Dermis blood vessel endothelial cell (primary cell): Measurements from ENCODE around the gene PHF10. TPM values are rescaled to one million over a fixed set of nuclear protein-coding genes. Genes with fewer than 3 reads are reported as not detected.

ENCODE experiments used
- DNase-seq: peaks from one replicate; pipeline ENCODE4 v3.0.0; 2010
- total RNA-seq: library from RNA; depleted of rRNA; stranded (reverse); fragments of >200 nt; gene quantifications from 2 replicates; pipeline ENCODE4 v1.2.3, GENCODE V29; 2014

PHF10 gene
- total RNA-seq, 1 donor from 2014 or later: 44.9 TPM

DNA sequence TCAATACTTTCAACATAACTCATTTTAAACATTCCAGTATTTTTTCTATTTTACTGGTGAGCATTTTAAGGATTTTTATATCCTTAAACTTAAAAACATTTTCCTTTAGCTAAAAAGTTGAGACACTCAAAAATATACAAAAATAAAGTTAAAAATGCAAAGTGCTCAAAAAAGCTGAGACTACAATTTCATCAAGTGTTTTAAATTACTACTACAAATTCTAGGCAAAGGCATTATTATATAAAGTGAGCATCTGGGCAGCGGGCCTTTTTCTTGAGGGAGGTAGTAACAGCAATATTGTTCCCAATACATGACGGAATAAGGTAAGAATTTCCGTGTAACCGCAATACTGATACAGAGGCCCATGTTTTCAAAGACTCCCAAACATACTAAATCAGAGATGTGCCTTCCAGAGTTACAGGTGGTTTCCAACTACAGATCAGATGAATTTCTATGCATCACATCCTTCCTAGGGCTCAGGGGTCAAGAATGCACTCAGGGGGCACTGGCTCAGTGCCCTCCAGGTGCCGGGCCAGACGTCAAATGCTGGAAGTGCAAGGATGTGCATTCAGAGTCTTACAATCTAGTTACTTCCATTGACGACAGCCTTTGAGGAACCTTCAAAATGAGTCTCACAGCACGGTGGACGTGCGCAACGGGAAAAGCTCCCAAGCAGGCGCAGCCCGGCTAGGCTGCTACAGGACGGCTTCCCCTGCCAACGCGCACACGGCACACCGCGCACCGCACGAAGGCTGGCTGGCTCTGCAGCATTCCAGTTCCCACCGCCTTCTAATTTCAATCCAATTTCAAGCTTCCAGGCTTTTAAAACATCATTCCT, 1.7 kb downstream of the PHF10 start:
- peak; percentile 92 for DNase-seq

DNA sequence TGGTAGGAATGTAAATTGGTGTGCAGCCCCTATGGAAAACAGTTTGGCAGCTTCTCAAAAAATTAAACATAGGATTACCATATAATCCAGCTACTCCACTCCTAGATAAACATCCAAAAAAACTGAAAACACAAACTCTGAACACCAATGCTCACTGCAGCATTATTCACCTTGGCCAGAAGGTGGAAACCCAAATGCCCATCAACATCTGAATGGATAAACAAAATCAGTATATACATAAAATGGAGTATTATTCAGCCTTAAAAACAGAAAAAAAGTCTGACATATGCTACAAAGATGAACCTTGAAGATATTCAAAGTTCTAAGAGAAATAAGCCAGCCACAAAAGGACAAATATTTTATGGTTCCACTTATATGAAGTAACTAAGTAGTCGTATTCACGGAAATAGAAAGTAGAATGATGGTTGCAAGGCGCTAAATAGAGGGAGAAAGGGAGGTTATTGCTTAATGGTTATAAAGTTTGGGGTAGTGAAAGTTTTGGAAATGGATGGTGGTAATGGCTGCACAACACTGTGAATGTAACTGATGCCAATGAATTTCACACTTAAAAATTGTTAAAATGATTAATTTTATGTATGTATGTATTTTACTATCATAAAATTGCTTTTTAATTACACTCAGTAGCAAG, 4.0 kb downstream of the PHF10 start:
- DNase-seq: no peak

DNA sequence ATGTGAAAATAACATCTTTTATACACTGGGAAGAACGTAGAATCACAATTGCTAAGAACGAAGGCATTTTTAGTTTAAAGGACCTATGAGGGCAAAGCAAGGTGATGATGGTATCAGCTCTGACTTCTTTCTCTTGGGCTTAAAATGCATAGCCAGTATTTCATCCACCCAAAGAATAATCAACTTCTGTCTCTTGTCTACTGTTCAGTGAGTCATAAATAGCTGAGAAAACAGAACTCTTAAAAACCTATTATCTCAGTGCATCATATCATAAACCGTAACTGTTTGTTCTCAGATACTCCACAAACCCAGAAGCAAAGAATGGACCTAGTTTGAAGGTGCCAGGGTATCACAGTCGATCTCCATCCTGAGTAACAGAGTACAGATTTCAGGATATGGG, 5.2 kb downstream of the PHF10 start:
- DNase-seq: no peak

DNA sequence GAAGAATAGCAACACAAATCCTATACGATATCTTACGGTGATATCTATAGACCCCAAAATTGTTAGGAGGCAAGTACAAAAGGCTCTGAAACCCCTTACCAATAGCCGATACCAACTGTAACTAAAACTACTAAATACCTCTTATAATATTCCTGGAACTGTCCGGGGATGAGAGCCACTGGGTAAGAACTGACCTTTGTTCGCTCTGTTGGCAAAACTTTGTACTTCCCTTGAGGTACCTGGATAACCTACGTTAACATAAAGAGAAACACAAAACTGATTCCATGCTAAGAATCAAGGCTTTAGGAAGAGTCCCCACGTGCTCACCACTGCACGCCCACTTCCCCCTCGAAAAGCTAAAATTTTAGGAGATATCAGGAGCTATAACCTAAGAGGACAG, 9.7 kb downstream of the PHF10 start:
- DNase-seq: no peak

GRCh38 chr6:169714178-169714577, 10.1 kb downstream of the PHF10 start:
- DNase-seq: no peak

- DNase-seq: no peak
Observed at GRCh38 chr6:169710009-169710408, 14.3 kb downstream of the PHF10 start.

DNA sequence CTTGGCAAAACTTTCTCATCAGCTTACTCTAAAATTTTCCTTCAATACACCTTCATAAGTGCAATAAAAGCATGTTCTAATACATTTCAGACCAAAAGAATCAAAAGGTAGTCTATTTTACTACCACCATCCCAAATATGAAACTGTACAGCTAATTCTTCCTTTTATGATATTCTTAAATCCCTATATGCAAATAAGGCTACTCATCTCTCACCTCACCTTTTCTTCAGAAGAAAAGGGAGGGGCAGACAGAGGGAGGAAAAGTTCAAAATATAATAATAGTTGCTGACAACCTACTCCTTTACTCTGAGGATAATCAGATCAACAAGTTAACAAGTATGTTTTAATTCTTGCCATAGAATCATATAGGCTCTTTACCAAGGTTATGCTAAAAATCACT, 15.0 kb downstream of the PHF10 start:
- no peak for DNase-seq

GRCh38 chr6:169707772-169708171, 16.5 kb downstream of the PHF10 start:
- no peak for DNase-seq

GRCh38 chr6:169702840-169703246, 21.5 kb downstream of the PHF10 start:
- no peak for DNase-seq

GRCh38 chr6:169701954-169702839, 22.1 kb downstream of the PHF10 start, which contains the start of the genes C6orf120 and WDR27:
C6orf120 (plus strand) TSS chr6:169702126; CDS start chr6:169702460, 334 bp downstream.
WDR27 (minus strand) TSS chr6:169702029; CDS start chr6:169689005, 13,024 bp downstream.
- peak; percentile 99 for DNase-seq

DNA sequence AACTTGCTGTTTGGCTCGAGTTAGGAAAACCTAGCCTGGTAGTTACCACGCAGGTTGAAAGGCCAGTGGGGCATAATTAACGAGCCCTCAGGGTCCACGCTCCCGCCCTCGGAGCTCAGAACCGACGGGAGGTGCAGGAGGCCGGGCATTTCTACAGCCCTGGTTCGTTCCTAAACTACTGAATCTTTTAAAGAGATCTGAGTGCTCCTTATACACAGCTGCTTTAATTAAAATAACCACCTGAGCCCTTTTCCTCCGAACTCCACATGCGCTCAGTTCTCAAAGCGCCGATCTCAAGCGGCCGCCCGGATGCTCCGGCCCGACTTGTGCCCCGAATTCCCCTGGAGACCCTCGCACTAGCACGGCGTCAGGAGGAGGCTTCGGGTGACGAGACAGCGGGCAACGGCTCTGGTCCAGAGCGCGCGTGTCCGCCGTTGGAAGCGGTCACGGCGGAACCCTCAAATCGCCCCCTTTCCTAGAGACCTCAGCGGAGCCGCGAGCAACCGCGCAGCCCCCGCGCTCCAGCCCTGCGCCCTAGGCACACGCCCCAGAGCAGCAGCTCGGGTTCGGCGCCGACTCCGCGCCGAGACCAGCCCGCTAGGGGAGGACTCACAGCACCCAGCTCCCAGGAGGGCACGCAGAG, 22.9 kb downstream of the PHF10 start:
- DNase-seq: no peak

- peak; percentile 34 for DNase-seq
Observed at GRCh38 chr6:169700296-169700695, 24.0 kb downstream of the PHF10 start.

GRCh38 chr6:169697115-169697514, 27.2 kb downstream of the PHF10 start:
- DNase-seq: peak; percentile 35

DNA sequence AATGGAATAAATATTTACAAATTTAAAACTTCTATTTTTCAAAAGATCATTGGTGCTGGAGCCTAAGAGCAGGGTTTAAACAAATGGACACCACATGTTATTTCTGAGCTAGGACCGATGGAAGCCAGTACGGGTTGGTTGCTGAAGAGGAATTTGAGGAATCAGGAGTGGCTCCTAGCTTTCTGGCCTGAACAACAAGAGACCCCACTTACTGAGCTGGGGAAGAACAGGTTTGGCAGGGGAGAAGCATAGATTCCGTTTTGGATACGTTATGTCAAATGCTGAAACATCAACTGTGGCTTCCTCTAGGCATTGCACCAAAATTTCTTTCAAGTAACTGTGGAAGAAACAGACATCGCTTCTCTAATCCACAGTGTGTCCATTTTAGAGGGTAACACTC, 29.2 kb downstream of the PHF10 start:
- DNase-seq: no peak

- DNase-seq: no peak
Observed at GRCh38 chr6:169692516-169692915, 31.8 kb downstream of the PHF10 start.

DNA sequence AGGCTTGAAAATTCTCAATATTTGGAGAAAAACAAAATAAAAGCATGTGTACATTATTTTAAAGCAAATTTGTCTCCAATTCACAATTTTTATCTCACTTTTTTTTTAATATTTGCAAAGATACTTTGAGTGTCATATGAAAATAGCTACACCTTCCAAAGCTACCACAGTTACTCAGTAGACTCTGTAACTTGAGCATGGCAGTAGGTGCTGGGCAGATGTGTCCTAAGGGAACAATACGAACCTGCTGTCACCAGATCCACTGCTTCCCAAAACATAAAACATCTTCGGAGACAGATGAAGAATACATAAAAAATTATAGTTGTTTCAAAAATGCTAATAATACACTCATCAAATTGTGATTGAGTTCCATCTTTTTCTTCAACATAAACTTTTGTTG, 33.0 kb downstream of the PHF10 start:
- DNase-seq: no peak

- no peak for DNase-seq
Observed at GRCh38 chr6:169689287-169689686, 35.0 kb downstream of the PHF10 start.

- DNase-seq: no peak
Observed at GRCh38 chr6:169685860-169686259, 38.4 kb downstream of the PHF10 start.

DNA sequence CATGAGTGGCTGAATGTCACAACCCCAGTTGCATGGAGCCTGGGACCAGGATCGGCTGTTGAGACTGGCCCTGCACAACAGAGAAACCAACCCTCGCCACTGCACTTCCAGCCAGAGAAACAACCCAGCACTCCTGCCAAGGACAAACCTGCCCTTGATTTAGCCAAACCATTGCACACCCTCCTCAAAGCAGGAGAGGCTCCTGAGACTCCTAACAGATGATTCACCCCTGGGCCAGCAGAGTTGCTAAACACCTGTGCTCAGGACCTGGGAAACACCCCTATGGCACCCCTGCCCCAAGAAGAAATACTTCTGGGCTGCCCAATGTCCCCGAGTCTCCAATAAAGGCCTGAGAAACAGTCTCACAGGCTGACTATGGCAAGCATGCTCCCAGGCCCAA, 40.2 kb downstream of the PHF10 start:
- DNase-seq: no peak

DNA sequence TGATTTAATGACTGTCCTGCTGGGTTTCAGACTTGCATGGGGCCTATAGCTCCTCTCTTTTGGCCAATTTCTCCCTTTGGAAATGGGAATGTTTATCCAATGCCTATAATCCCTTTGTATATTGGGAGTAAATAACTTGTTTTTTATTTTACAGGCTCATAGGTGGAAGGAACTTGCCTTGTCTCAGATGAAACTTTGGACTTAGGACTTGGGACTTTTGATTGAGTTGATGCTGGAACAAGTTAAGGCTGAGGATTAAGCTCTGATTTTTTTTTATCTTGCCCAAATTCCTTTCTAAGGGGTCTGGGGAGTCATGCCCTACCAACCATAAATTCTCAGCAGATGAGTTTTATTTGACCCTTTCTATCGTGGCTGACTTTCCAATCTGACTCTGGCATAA, 46.0 kb downstream of the PHF10 start:
- DNase-seq: no peak

GRCh38 chr6:169677096-169677495, 47.2 kb downstream of the PHF10 start:
- no peak for DNase-seq

DNA sequence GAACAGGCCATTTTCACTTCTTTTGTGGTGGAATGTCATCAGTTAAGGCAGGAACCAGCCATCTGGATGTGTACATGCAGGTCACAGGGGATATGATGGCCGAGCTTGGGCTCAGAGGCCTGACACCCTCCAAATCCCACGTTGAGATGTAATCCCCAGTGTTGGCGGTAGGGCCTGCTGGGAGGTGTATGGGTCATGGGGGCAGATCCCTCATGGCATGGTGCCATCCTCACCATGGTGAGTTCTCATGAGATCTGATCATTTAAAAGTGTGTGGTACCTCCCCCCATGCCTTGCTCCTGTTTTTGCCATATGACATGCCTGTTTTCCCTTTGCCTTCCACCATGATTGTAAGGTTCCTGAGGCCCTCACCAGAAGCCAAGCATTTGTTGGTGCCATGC, 49.3 kb downstream of the PHF10 start:
- DNase-seq: no peak

DNA sequence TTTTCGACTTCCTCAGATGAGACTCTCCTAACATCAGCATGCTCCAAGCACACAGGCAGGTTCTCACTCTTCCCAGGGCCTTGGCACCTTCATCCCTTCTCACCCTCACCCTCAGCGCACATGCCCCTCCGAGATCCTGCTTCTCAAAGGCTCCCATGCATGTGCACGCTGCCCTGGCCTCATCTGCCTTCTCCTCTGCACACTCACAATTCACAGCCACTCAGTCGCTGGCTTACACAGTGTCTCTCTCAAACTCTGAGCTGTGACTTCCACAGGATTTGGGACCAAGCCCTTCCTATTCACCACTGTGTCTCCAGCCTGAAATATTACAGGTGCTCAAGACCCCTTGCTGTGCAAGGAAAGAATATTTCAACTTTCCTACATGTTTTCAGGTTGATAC, 52.7 kb downstream of the PHF10 start:
- DNase-seq: no peak
